GM13976 (cell line): ENCODE data around the gene ZMPSTE24.
A peak's percentile ranks its signal among the peaks of the same experiment; 100 is the strongest.

Source experiments
- DNase-seq: peaks from one replicate; pipeline ENCODE4 v3.0.0; 2012; ENCODE audit warnings: low spot score
- CTCF ChIP-seq: IDR thresholded peaks from 2 replicates; pipeline ENCODE4 v1.5.1; 2012; ENCODE audit warnings: borderline replicate concordance, mild to moderate bottlenecking; ENCODE audit not compliant: insufficient read depth; ENCODE audit errors: extremely low read depth, missing control alignments, control extremely low read depth
- in situ Hi-C: fragments of 300-500 bp; cut with MboI; formaldehyde crosslinking; loops from one replicate; pipeline ENCODE4 v1.12.0; 2022; ENCODE audit warnings: low sequenced_read_pairs, mixed read lengths, inconsistent platforms; ENCODE audit not compliant: unreplicated experiment

The ZMPSTE24 gene

GRCh38 chr1:40311692-40312091 is 53.7 kb downstream of the ZMPSTE24 start:
- no peak for TF ChIP-seq CTCF
- DNase-seq = no peak
- in situ Hi-C loops = no loop called here

- DNase-seq = peak; percentile 91
- in situ Hi-C loops = no loop called here
Observed at GRCh38 chr1:40312238-40313205, 54.5 kb downstream of the ZMPSTE24 start.

GRCh38 chr1:40313329-40313957 is 55.4 kb downstream of the ZMPSTE24 start:
- in situ Hi-C loops = no loop called here
- no peak for TF ChIP-seq CTCF
- no peak for DNase-seq

More at GRCh38 chr1:40312238-40313205, 54.5 kb downstream of the ZMPSTE24 start:
- no peak for TF ChIP-seq CTCF

GRCh38 chr1:40313958-40314720 is 56.1 kb downstream of the ZMPSTE24 start:
- in situ Hi-C loops = no loop called here
- no peak for TF ChIP-seq CTCF
- DNase-seq = no peak

- DNase-seq = peak; percentile 34
- TF ChIP-seq CTCF = no peak
- in situ Hi-C loops = no loop called here
Observed at GRCh38 chr1:40314721-40315238, 56.7 kb downstream of the ZMPSTE24 start.

GRCh38 chr1:40315239-40315794 is 57.3 kb downstream of the ZMPSTE24 start:
- in situ Hi-C loops = no loop called here
- TF ChIP-seq CTCF = peak; percentile 90

More at GRCh38 chr1:40315239-40315794, 57.3 kb downstream of the ZMPSTE24 start:
- DNase-seq = peak; percentile 90
